Karpas-422 (cell line): ENCODE results near the gene ATRN. TPM values are rescaled to one million over a fixed set of nuclear protein-coding genes. Genes with fewer than 3 reads are reported as not detected.

ENCODE experiments used
- DNase-seq: peaks from one replicate; pipeline ENCODE4 v3.0.0-alpha.2; 2015
- H2AFZ ChIP-seq: fragments of 200-600 bp; sonication (generic); 2 replicates; pipeline ENCODE4 v1.6.1; 2014; ENCODE audit warnings: antibody characterized with exemption, low read length, mixed read lengths
- H3K27ac ChIP-seq: fragments of 200-600 bp; sonication (generic); 2 replicates; pipeline ENCODE4 v1.5.1; 2014; ENCODE audit warnings: mild to moderate bottlenecking, low read length, moderate library complexity
- H3K27me3 ChIP-seq: fragments of 200-600 bp; sonication (generic); 2 replicates; pipeline ENCODE4 v1.6.1; 2014; ENCODE audit warnings: low read length, mixed read lengths
- H3K36me3 ChIP-seq: fragments of 200-600 bp; sonication (generic); 2 replicates; pipeline ENCODE4 v1.6.1; 2014; ENCODE audit warnings: low read length, mixed read lengths; ENCODE audit not compliant: insufficient read depth
- H3K4me1 ChIP-seq: fragments of 200-600 bp; sonication (generic); 2 replicates; pipeline ENCODE4 v1.6.1; 2014; ENCODE audit warnings: mild to moderate bottlenecking, low read length, mixed read lengths
- H3K4me2 ChIP-seq: fragments of 200-600 bp; sonication (generic); 2 replicates; pipeline ENCODE4 v1.6.1; 2014; ENCODE audit warnings: low read length, low read depth, mild to moderate bottlenecking; ENCODE audit not compliant: poor library complexity, severe bottlenecking
- H3K4me3 ChIP-seq: fragments of 200-600 bp; sonication (generic); 2 replicates; pipeline ENCODE4 v1.5.1; 2014; ENCODE audit warnings: mild to moderate bottlenecking, antibody characterized with exemption, low read length, mixed read lengths
- H3K79me2 ChIP-seq: fragments of 200-600 bp; sonication (generic); 2 replicates; pipeline ENCODE4 v1.6.1; 2014; ENCODE audit warnings: mild to moderate bottlenecking, low read length, mixed read lengths
- H3K9ac ChIP-seq: fragments of 200-600 bp; sonication (generic); 2 replicates; pipeline ENCODE4 v1.6.0; 2014; ENCODE audit warnings: low read length
- H3K9me2 ChIP-seq: fragments of 200-600 bp; sonication (generic), shearing (Covaris generic); replicated peaks from 2 replicates; pipeline ENCODE4 v1.6.0; 2014; ENCODE audit warnings: mild to moderate bottlenecking, low read length, moderate library complexity; ENCODE audit not compliant: insufficient read depth
- H3K9me3 ChIP-seq: fragments of 300-700, 200-600 bp; sonication (generic); 2 replicates; pipeline ENCODE4 v1.6.1; 2014; ENCODE audit warnings: low read length, mixed read lengths
- H4K20me1 ChIP-seq: fragments of 200-600 bp; sonication (generic); 2 replicates; pipeline ENCODE4 v1.6.1; 2014; ENCODE audit warnings: mild to moderate bottlenecking, antibody characterized with exemption, low read length, low read depth; ENCODE audit not compliant: insufficient read depth
- total RNA-seq: library from RNA; depleted of rRNA; stranded (reverse); fragments of >200 nt; shearing (Covaris generic); gene quantifications from 2 replicates; pipeline ENCODE4 v1.2.3, GENCODE V29; 2014; ENCODE audit warnings: low replicate concordance

The ATRN gene
- total RNA-seq, 1 experiment from 2014 or later = 8.2 TPM

DNA sequence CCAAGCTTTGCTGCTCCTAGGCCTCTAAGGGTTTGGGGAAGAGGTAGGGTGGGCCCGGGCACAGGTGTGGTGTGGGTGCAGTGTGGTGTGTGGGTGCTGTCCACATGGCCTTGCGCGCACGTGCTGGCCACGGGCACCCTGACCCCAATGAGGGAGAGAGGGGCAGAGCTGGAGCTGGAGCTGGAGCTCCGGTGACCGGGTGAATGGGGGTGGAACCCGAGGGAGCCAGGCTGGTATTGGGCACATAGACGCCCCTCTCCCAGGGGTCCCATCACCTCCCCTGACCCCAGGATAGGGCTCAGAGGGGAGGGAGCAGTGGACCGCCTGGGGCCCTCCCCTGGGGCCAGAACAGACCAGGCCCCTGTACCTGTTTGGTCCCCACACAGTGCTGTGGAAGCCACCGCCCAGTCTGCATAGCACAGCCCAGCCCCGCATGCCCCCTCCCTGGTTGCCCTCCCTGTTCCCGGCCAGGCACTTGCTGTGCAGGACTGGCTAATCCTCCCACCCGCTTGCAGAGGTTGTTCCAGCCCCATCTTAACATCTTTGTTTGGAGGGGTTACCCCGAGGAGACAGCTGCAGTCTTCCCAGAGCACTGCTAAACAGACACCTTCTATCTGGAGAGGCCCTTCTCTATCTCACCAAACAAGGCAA is 210.0 kb downstream of the ATRN start:
- H4K20me1 ChIP-seq = no peaks in the 10 kb centered on the region
- DNase-seq = no peak
- H3K9me2 ChIP-seq = no peaks in the 10 kb centered on the region
- H3K79me2 ChIP-seq = no peaks in the 10 kb centered on the region
- H3K36me3 ChIP-seq = no peaks in the 10 kb centered on the region
- H3K27ac ChIP-seq = no peak overlapping the region
- H3K4me1 ChIP-seq = no peaks in the 10 kb centered on the region
- H2AFZ ChIP-seq = no peak overlapping the region
- no peak overlapping the region for H3K4me2 ChIP-seq
- H3K27me3 ChIP-seq = no peaks in the 10 kb centered on the region
- H3K9ac ChIP-seq = no peak overlapping the region
- no peak overlapping the region for H3K4me3 ChIP-seq
- H3K9me3 ChIP-seq = no peaks in the 10 kb centered on the region

GRCh38 chr20:3681352-3681930 is 210.6 kb downstream of the ATRN start:
- Histone ChIP-seq H3K9me3 (no peaks in the 10 kb centered on the region), H3K27ac (no peak overlapping the region), H3K9me2 (no peaks in the 10 kb centered on the region), H2AFZ (no peak overlapping the region), H4K20me1 (no peaks in the 10 kb centered on the region), H3K9ac (no peak overlapping the region), H3K4me2 (no peak overlapping the region), H3K36me3 (no peaks in the 10 kb centered on the region), H3K4me3 (no peak overlapping the region), H3K27me3 (no peaks in the 10 kb centered on the region), H3K79me2 (no peaks in the 10 kb centered on the region), H3K4me1 (no peaks in the 10 kb centered on the region)
- DNase-seq = no peak

DNA sequence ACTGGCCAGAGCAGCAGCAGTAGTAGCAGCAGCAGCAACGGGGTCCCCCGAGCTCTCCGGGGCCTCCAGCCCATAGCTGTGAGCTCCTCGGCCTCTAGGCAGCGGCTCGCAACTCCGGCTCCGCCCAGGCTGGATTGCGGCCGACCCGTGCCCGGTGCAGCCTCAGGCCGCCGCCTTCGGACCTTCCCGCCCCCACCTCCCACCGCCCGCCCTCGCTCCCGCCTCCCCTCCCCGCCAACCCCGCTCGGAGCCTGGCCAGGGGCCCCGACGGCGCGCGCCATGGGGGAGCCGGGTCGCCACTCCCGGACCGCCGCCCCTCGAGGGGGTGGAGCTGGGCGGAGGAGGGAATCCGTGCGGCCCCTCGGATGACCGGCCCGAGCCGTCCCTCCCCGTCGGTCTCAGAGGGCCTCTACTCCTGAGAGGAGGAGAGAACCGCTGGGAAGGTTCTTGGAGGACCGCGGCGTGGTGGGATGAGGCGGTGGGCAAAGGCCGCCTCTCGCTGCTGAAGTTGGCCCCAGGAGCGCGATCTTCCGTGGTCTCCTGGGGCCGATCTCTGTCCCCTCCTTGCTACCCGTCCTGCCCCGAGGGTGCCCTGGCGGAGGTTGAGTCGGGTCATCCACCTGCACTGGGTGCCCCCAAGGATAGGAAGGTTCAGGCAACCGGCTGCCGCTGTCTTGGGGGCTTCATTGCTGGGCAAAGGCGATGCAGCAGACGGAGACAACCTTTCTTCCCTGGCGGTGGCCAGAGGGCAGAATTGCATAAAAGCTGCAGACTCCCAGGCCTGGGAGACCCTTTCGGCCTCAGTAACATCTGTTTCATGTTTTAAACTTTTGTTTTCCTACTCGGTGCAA is 211.3 kb downstream of the ATRN start, which contains the start of gene ADAM33:
Gene ADAM33 (minus strand): TSS at position 80 of the 851 bp plus-strand sequence. CDS start 6 bp downstream, at position 74.
- DNase-seq = no peak
- no peak within 1 kb of the TSS for H3K4me2 ChIP-seq
- H3K27me3 ChIP-seq = no peaks in the 10 kb centered on the region

GRCh38 chr20:3685341-3685740 is 214.5 kb downstream of the ATRN start:
- no peaks in the 10 kb centered on the region for H3K36me3 ChIP-seq
- no peaks in the 10 kb centered on the region for H3K9me2 ChIP-seq
- H3K4me1 ChIP-seq = no peaks in the 10 kb centered on the region
- H3K4me3 ChIP-seq = no peak overlapping the region
- no peak overlapping the region for H3K4me2 ChIP-seq
- H2AFZ ChIP-seq = no peak overlapping the region
- H3K9ac ChIP-seq = no peak overlapping the region
- no peaks in the 10 kb centered on the region for H3K27me3 ChIP-seq
- H3K27ac ChIP-seq = no peak overlapping the region
- no peaks in the 10 kb centered on the region for H3K79me2 ChIP-seq
- H4K20me1 ChIP-seq = no peaks in the 10 kb centered on the region
- H3K9me3 ChIP-seq = no peaks in the 10 kb centered on the region
- DNase-seq = no peak

More for the DNA sequence above, 211.3 kb downstream of the ATRN start, which contains the start of gene ADAM33:
- no peaks in the 10 kb centered on the region for H3K36me3 ChIP-seq
- H3K79me2 ChIP-seq = no peaks in the 10 kb centered on the region
- H3K4me3 ChIP-seq = no peak within 1 kb of the TSS
- H3K4me1 ChIP-seq = no peaks in the 10 kb centered on the region
- H3K9me2 ChIP-seq = no peaks in the 10 kb centered on the region
- no peak within 1 kb of the TSS for H3K9ac ChIP-seq
- no peak within 1 kb of the TSS for H2AFZ ChIP-seq
- H3K9me3 ChIP-seq = no peaks in the 10 kb centered on the region
- no peaks in the 10 kb centered on the region for H4K20me1 ChIP-seq
- no peak within 1 kb of the TSS for H3K27ac ChIP-seq

DNA sequence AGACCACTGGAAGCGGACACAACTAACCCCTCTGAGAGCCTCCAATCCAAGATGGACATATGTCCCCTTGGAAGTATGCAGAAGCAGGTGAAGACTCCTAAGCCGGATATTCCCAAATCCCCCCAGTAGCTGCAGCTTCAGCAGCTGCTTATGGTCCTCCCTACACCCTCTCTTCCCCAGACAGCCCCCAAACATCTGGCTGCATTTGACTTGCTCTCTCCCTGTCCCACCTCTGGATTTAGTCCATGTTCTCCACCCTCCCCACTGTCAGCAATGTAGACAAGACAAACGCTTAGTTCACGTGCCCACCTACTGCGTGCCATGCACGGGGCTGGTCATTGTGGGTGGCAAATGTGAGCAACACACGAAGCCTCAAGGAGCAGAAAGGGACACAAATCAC is 215.6 kb downstream of the ATRN start:
- no peaks in the 10 kb centered on the region for H3K79me2 ChIP-seq
- H3K9me3 ChIP-seq = no peaks in the 10 kb centered on the region
- H3K36me3 ChIP-seq = no peaks in the 10 kb centered on the region
- H3K9me2 ChIP-seq = no peaks in the 10 kb centered on the region
- H2AFZ ChIP-seq = no peak overlapping the region
- no peak overlapping the region for H3K4me3 ChIP-seq
- H3K27ac ChIP-seq = no peak overlapping the region
- no peak overlapping the region for H3K9ac ChIP-seq
- H4K20me1 ChIP-seq = no peaks in the 10 kb centered on the region
- H3K4me2 ChIP-seq = no peak overlapping the region
- H3K27me3 ChIP-seq = no peaks in the 10 kb centered on the region
- H3K4me1 ChIP-seq = no peaks in the 10 kb centered on the region
- DNase-seq = no peak

- H3K9me3 ChIP-seq = no peaks in the 10 kb centered on the region
- no peaks in the 10 kb centered on the region for H3K36me3 ChIP-seq
- no peak overlapping the region for H3K4me2 ChIP-seq
- H3K9ac ChIP-seq = no peak overlapping the region
- H3K79me2 ChIP-seq = no peaks in the 10 kb centered on the region
- H3K9me2 ChIP-seq = no peaks in the 10 kb centered on the region
- H3K27ac ChIP-seq = no peak overlapping the region
- no peak overlapping the region for H2AFZ ChIP-seq
- H4K20me1 ChIP-seq = no peaks in the 10 kb centered on the region
- no peak overlapping the region for H3K4me3 ChIP-seq
- no peak for DNase-seq
- H3K4me1 ChIP-seq = no peaks in the 10 kb centered on the region
- no peaks in the 10 kb centered on the region for H3K27me3 ChIP-seq
Measured at GRCh38 chr20:3686867-3687321, 216.1 kb downstream of the ATRN start.

DNA sequence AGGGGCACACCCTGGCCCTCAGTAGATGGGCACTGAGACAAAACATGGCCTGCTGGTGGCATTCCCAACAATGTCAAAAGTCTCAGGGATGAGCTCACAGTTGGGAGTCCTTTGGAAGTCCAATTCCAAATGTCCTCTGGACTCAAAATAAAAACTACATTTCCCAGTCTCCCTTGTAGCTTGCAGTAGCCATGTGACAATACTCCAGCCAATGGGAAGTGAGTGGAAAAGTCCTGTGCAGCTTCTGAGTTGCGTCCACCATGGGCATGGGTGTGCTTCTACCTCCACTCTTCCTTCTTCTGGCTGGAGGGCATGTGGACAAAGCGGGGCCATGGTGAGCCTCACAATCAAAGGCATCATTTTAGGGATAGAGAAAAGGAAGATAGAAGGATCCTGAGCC is 216.8 kb downstream of the ATRN start:
- no peaks in the 10 kb centered on the region for H3K79me2 ChIP-seq
- H2AFZ ChIP-seq = no peak overlapping the region
- H3K4me3 ChIP-seq = no peak overlapping the region
- H3K4me2 ChIP-seq = no peak overlapping the region
- H3K9me3 ChIP-seq = no peaks in the 10 kb centered on the region
- no peaks in the 10 kb centered on the region for H3K4me1 ChIP-seq
- no peaks in the 10 kb centered on the region for H3K27me3 ChIP-seq
- DNase-seq = peak; percentile 58
- H3K27ac ChIP-seq = no peak overlapping the region
- no peaks in the 10 kb centered on the region for H3K36me3 ChIP-seq
- H4K20me1 ChIP-seq = no peaks in the 10 kb centered on the region
- H3K9me2 ChIP-seq = no peaks in the 10 kb centered on the region
- H3K9ac ChIP-seq = no peak overlapping the region

GRCh38 chr20:3689978-3690377 is 219.2 kb downstream of the ATRN start:
- H3K9ac ChIP-seq = no peak overlapping the region
- H3K9me2 ChIP-seq = no peaks in the 10 kb centered on the region
- H4K20me1 ChIP-seq = no peaks in the 10 kb centered on the region
- no peak overlapping the region for H3K4me3 ChIP-seq
- H2AFZ ChIP-seq = no peak overlapping the region
- H3K36me3 ChIP-seq = no peaks in the 10 kb centered on the region
- no peaks in the 10 kb centered on the region for H3K79me2 ChIP-seq
- H3K4me2 ChIP-seq = no peak overlapping the region
- no peaks in the 10 kb centered on the region for H3K4me1 ChIP-seq
- no peak overlapping the region for H3K27ac ChIP-seq
- no peaks in the 10 kb centered on the region for H3K27me3 ChIP-seq
- no peak for DNase-seq
- no peaks in the 10 kb centered on the region for H3K9me3 ChIP-seq
